ENCODE measurements around the gene RASSF8. TPM values are rescaled to one million over a fixed set of nuclear protein-coding genes. Genes with fewer than 3 reads are reported as not detected.

The RASSF8 gene
- total RNA-seq, 3 donors from 2014 or later (not counting 1 experiment from before 2014, with no cell fraction given): 0.35 to 1.3 (median 1.2) TPM

- no peak overlapping the region for H3K4me3 Mint-ChIP-seq
- DNase-seq (no peak), ATAC-seq (no peak)
- no peak for TF ChIP-seq CTCF (IDR thresholded peaks at IDR 0.05)
- intact Hi-C loops (cut with micrococcal nuclease): no loop called here
- H3K4me1 Mint-ChIP-seq: peaks cover 13% of the 10 kb centered on the region in 2 donors
- 27% methylated on average over 3 of the region's 4 CpGs for WGBS (ENCODE audit: insufficient coverage)
- peaks cover 42 to 61% of the 10 kb centered on the region in 2 donors for H3K27me3 Mint-ChIP-seq (ENCODE audit: low read depth in 2 of 2)
- Histone ChIP-seq H3K4me1 (ENCODE audit: control insufficient read depth, insufficient read depth, low read length) (peaks cover 12% of the 10 kb centered on the region), H3K27me3 (ENCODE audit: control insufficient read depth, insufficient read depth, low read length) (peaks cover 9% of the 10 kb centered on the region), H3K36me3 (ENCODE audit: control insufficient read depth, insufficient read depth, low read length) (no peaks in the 10 kb centered on the region), H3K9me3 (ENCODE audit: control insufficient read depth, insufficient read depth, low read length) (no peaks in the 10 kb centered on the region), H3K4me3 (ENCODE audit: low read length) (no peak overlapping the region), H3K27ac (ENCODE audit: low read length) (no peak overlapping the region)
- H3K9me3 Mint-ChIP-seq: no peaks in the 10 kb centered on the region
- no peak overlapping the region for H3K27ac Mint-ChIP-seq
- no peaks in the 10 kb centered on the region for H3K36me3 Mint-ChIP-seq
Observed at GRCh38 chr12:25960961-25961360, 2.5 kb downstream of the RASSF8 start.

GRCh38 chr12:25962932-25963525, 4.5 kb downstream of the RASSF8 start:
- Histone ChIP-seq H3K36me3 (ENCODE audit: control insufficient read depth, insufficient read depth, low read length) (no peaks in the 10 kb centered on the region), H3K27ac (ENCODE audit: low read length) (no peak overlapping the region), H3K4me1 (ENCODE audit: control insufficient read depth, insufficient read depth, low read length) (peaks cover 9% of the 10 kb centered on the region), H3K4me3 (ENCODE audit: low read length) (no peak overlapping the region), H3K27me3 (ENCODE audit: control insufficient read depth, insufficient read depth, low read length) (peaks cover 11% of the 10 kb centered on the region), H3K9me3 (ENCODE audit: control insufficient read depth, insufficient read depth, low read length) (no peaks in the 10 kb centered on the region)
- no peak for DNase-seq
- intact Hi-C loops (cut with micrococcal nuclease): no loop called here
- ATAC-seq: no peak
- Mint-ChIP-seq H3K4me3 (no peak overlapping the region), H3K27me3 (ENCODE audit: low read depth in 2 of 2) (peaks cover 30 to 64% of the 10 kb centered on the region in 2 donors), H3K36me3 (no peaks in the 10 kb centered on the region), H3K27ac (no peak overlapping the region), H3K4me1 (peaks cover 13% of the 10 kb centered on the region in 2 donors), H3K9me3 (no peaks in the 10 kb centered on the region)
- no peak for TF ChIP-seq CTCF (IDR thresholded peaks at IDR 0.05)
- WGBS (ENCODE audit: insufficient coverage): 100% methylated on average over 3 of the region's 4 CpGs

DNA sequence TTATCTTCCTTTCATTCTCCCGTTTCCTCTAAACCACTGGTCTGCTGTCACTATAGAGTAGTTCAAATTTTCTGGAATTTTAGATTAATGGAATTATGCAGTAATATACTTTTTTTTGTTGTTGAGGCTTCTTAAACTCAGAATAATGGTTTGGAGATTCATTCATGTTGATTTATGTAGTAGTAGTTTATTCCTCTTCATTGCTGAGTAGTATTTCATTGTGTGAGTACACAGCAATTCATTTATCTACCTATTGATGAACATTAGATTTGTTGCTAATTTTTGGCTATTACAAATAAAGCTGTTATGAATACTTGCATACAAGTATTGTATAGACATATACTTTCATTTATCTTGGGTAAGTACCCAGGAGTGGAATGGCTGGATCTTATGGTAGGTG, 7.2 kb downstream of the RASSF8 start:
- Histone ChIP-seq H3K4me3 (ENCODE audit: low read length) (no peak overlapping the region), H3K36me3 (ENCODE audit: control insufficient read depth, insufficient read depth, low read length) (no peaks in the 10 kb centered on the region), H3K27me3 (ENCODE audit: control insufficient read depth, insufficient read depth, low read length) (peaks cover 2% of the 10 kb centered on the region), H3K9me3 (ENCODE audit: control insufficient read depth, insufficient read depth, low read length) (no peaks in the 10 kb centered on the region), H3K27ac (ENCODE audit: low read length) (no peak overlapping the region), H3K4me1 (ENCODE audit: control insufficient read depth, insufficient read depth, low read length) (no peaks in the 10 kb centered on the region)
- no CpG with 5 or more reads among the region's 1 CpG for WGBS (ENCODE audit: insufficient coverage)
- Mint-ChIP-seq H3K4me1 (no peaks in the 10 kb centered on the region), H3K36me3 (no peaks in the 10 kb centered on the region), H3K27ac (no peak overlapping the region), H3K27me3 (ENCODE audit: low read depth in 2 of 2) (peaks cover 19 to 66% of the 10 kb centered on the region in 2 donors), H3K4me3 (no peak overlapping the region), H3K9me3 (no peaks in the 10 kb centered on the region)
- TF ChIP-seq CTCF (IDR thresholded peaks at IDR 0.05): no peak
- intact Hi-C loops (cut with micrococcal nuclease): no loop called here
- DNase-seq (no peak), ATAC-seq (no peak)

DNA sequence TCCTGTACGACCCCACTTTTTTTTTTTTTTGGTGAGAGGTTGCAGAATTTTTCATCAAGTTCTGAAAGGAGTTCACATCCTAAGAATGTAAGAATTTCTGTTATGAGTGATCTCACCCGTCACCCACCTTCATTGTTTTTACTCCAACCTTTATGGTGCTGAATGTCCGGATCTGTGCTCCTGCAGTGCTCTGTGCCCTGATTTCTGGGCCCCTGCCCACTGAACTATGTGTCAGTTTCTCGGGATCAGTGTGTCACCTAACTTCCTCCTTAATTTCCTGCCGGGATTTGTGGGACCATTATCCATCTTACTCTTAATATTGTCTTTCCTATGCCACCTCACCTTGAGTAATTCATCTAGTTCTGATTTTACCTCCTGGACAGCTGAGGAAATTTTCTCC, 11.6 kb downstream of the RASSF8 start:
- Histone ChIP-seq H3K4me1 (ENCODE audit: control insufficient read depth, insufficient read depth, low read length) (no peaks in the 10 kb centered on the region), H3K27me3 (ENCODE audit: control insufficient read depth, insufficient read depth, low read length) (peaks cover 2% of the 10 kb centered on the region), H3K4me3 (ENCODE audit: low read length) (no peak overlapping the region), H3K9me3 (ENCODE audit: control insufficient read depth, insufficient read depth, low read length) (no peaks in the 10 kb centered on the region), H3K36me3 (ENCODE audit: control insufficient read depth, insufficient read depth, low read length) (no peaks in the 10 kb centered on the region), H3K27ac (ENCODE audit: low read length) (no peak overlapping the region)
- H3K4me1 Mint-ChIP-seq: no peaks in the 10 kb centered on the region
- TF ChIP-seq CTCF (IDR thresholded peaks at IDR 0.05): no peak
- no peak overlapping the region for H3K27ac Mint-ChIP-seq
- no peak overlapping the region for H3K4me3 Mint-ChIP-seq
- DNase-seq (no peak), ATAC-seq (no peak)
- intact Hi-C loops (cut with micrococcal nuclease): no loop called here
- no peaks in the 10 kb centered on the region for H3K36me3 Mint-ChIP-seq
- H3K9me3 Mint-ChIP-seq: no peaks in the 10 kb centered on the region
- WGBS (ENCODE audit: insufficient coverage): 80% methylated on average over 4 of the region's 5 CpGs
- peaks cover 18 to 49% of the 10 kb centered on the region in 2 donors for H3K27me3 Mint-ChIP-seq (ENCODE audit: low read depth in 2 of 2)

Data from natural killer cell (primary cell).